ENCODE measurements around the gene ZC3H12D. TPM values are rescaled to one million over a fixed set of nuclear protein-coding genes. Genes with fewer than 3 reads are reported as not detected.

The ZC3H12D gene
- total and polyA plus RNA-seq, 4 donors: 1.1 to 4.7 (median 2.4) TPM

- Histone ChIP-seq H3K4me3 (peak overlapping the region; percentile 29), H3K36me3 (ENCODE audit: control insufficient read depth in 4 of 4, insufficient read depth in 4 of 4, low read length in 4 of 4) (no peaks in the 10 kb centered on the region), H3K4me1 (ENCODE audit: control insufficient read depth in 5 of 5, insufficient read depth in 5 of 5, low read length in 5 of 5) (peaks cover 7 to 38% (median 16%) of the 10 kb centered on the region in 5 donors), H3K9ac (ENCODE audit: insufficient read depth in 1 of 2, low read length in 2 of 2) (no peak overlapping the region), H3K9me3 (ENCODE audit: control insufficient read depth in 4 of 4, insufficient read depth in 3 of 4, low read length in 3 of 4) (no peaks in the 10 kb centered on the region), H3K27ac (ENCODE audit: low read depth in 1 of 2, low read length in 1 of 2) (no peak overlapping the region), H3K27me3 (ENCODE audit: control insufficient read depth in 3 of 3, insufficient read depth in 3 of 3, low read length in 2 of 3) (peaks cover 0 to 8% (median 0%) of the 10 kb centered on the region in 3 donors)
- 7 to 10% methylated on average over 63 to 89 of the region's 89 CpGs for WGBS, 2 donors
- ATAC-seq (ENCODE audit: insufficient read depth, low FRiP score) (peak; percentile 38), DNase-seq (peak; percentile 42 to 61 (median 55))
- TF ChIP-seq, protein P1, sequence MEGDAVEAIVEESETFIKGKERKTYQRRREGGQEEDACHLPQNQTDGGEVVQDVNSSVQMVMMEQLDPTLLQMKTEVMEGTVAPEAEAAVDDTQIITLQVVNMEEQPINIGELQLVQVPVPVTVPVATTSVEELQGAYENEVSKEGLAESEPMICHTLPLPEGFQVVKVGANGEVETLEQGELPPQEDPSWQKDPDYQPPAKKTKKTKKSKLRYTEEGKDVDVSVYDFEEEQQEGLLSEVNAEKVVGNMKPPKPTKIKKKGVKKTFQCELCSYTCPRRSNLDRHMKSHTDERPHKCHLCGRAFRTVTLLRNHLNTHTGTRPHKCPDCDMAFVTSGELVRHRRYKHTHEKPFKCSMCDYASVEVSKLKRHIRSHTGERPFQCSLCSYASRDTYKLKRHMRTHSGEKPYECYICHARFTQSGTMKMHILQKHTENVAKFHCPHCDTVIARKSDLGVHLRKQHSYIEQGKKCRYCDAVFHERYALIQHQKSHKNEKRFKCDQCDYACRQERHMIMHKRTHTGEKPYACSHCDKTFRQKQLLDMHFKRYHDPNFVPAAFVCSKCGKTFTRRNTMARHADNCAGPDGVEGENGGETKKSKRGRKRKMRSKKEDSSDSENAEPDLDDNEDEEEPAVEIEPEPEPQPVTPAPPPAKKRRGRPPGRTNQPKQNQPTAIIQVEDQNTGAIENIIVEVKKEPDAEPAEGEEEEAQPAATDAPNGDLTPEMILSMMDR (IDR thresholded peaks at IDR 0.05; ENCODE audit: control extremely low read depth, extremely low read depth): no peak
These were observed 34.0 kb downstream of the ZC3H12D start for GRCh38 chr6:149450679-149451375.

DNA sequence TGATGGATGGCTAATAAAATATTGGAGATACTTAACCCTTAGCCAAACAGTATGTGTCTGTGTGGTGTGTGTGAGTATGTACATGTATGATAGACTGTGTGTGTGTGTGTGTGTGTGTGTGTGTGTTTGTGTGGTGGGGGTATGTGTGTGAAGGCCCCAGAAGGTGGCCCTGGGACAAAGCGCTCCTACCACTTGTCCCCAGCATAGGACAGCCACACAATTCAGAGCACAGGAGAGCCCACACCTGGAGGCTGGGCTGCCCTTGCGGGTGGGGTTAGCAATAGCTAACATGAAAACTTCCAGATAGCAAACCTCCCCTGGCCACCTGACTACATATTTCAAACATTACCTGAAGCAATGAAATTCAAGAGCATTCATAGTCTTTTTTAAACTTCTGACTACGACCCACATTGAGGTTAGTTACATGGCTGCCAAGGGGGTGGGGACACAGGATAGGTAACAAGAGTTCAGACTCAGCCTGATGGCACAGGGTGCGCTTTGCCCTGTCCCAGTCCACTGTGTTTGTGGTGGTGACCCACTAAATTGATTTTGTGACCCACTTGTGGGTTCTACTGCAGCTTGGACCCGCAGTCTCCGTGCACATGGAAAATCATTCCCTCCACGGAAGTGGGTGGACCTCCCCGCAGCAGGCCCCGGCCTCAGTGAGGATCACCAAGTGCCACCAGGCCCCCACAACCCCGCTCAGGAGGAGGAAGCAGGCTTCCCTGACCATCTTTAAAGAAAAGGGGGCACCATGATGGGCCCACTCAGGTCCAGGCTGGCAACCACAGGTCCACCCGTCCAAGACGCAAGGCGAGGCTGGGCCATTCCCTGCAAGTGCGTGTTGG lies 34.8 kb downstream of the ZC3H12D start:
- Histone ChIP-seq H3K27ac (ENCODE audit: low read depth in 1 of 2, low read length in 1 of 2) (no peak overlapping the region), H3K9me3 (ENCODE audit: control insufficient read depth in 4 of 4, insufficient read depth in 3 of 4, low read length in 3 of 4) (no peaks in the 10 kb centered on the region), H3K4me3 (peak overlapping the region; percentile 29), H3K9ac (ENCODE audit: insufficient read depth in 1 of 2, low read length in 2 of 2) (no peak overlapping the region), H3K36me3 (ENCODE audit: control insufficient read depth in 4 of 4, insufficient read depth in 4 of 4, low read length in 4 of 4) (no peaks in the 10 kb centered on the region), H3K27me3 (ENCODE audit: control insufficient read depth in 3 of 3, insufficient read depth in 3 of 3, low read length in 2 of 3) (peaks cover 0 to 8% (median 0%) of the 10 kb centered on the region in 3 donors), H3K4me1 (ENCODE audit: control insufficient read depth in 5 of 5, insufficient read depth in 5 of 5, low read length in 5 of 5) (peaks cover 7 to 32% (median 16%) of the 10 kb centered on the region in 5 donors)
- 86 to 91% methylated on average over 14 of the region's 14 CpGs for WGBS, 2 donors
- DNase-seq (no peak), ATAC-seq (ENCODE audit: insufficient read depth, low FRiP score) (no peak)
- TF ChIP-seq, protein P1 (IDR thresholded peaks at IDR 0.05; ENCODE audit: control extremely low read depth, extremely low read depth): no peak

DNA sequence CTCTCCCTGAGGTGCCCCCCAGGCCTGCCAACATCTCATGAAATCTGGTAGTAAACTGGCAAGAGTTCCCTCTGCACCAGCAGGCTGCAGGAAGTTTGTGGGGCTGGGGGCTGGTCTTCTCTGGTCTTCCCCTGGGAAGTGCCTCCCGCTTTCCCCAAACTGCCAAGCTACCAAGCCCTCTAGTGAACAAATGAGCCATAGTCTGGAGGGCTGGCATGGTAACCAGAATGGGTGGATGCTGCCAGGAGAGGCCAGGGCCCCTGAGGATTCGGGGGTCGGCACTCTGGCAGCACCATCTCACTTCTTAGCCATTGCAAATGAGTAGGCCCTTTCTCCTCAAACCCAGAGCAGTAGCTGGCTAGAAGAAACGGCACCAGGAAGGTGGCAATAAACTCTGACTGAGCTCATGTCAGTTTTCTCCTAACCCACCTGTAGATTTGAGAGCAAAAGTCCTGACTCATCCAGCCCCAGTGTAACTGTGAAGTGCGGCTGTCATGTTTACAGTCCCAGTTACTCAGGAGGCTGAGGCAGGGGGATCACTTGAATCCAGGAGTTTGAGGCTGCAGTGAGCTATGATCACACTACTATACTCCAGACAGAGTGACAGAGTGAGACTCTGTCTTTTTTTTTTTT lies 35.9 kb downstream of the ZC3H12D start:
- no peak for DNase-seq
- Histone ChIP-seq H3K4me3 (no peak overlapping the region), H3K9ac (ENCODE audit: insufficient read depth in 1 of 2, low read length in 2 of 2) (no peak overlapping the region), H3K4me1 (ENCODE audit: control insufficient read depth in 5 of 5, insufficient read depth in 5 of 5, low read length in 5 of 5) (peaks cover 4 to 21% (median 12%) of the 10 kb centered on the region in 5 donors), H3K9me3 (ENCODE audit: control insufficient read depth in 4 of 4, insufficient read depth in 3 of 4, low read length in 3 of 4) (no peaks in the 10 kb centered on the region), H3K36me3 (ENCODE audit: control insufficient read depth in 4 of 4, insufficient read depth in 4 of 4, low read length in 4 of 4) (no peaks in the 10 kb centered on the region), H3K27ac (ENCODE audit: low read depth in 1 of 2, low read length in 1 of 2) (no peak overlapping the region), H3K27me3 (ENCODE audit: control insufficient read depth in 3 of 3, insufficient read depth in 3 of 3, low read length in 2 of 3) (peaks cover 0 to 8% (median 0%) of the 10 kb centered on the region in 3 donors)
- ATAC-seq (ENCODE audit: insufficient read depth, low FRiP score): no peak
- TF ChIP-seq, protein P1 (IDR thresholded peaks at IDR 0.05; ENCODE audit: control extremely low read depth, extremely low read depth): no peak
- 94 to 98% methylated on average over 5 of the region's 5 CpGs for WGBS, 2 donors
